Bronchial epithelial cell (primary cell): Measurements from ENCODE around the gene IQCB1. TPM values are rescaled to one million over a fixed set of nuclear protein-coding genes. Genes with fewer than 3 reads are reported as not detected.
A peak's percentile ranks its signal among the peaks of the same experiment; 100 is the strongest.

Experiments
- DNase-seq: peaks from one replicate; pipeline ENCODE4 v3.0.0-alpha.2; 2010; ENCODE audit warnings: low read depth
- FAIRE-seq: peaks from 2 replicates; lab custom pipeline; 2011; peaks lifted over from hg19 to GRCh38; lab: Jason Lieb, UNC
- H3K27me3 ChIP-seq: 2 replicates; pipeline ENCODE4 v1.5.1; 2011; ENCODE audit warnings: low read length; ENCODE audit not compliant: control insufficient read depth, insufficient read depth
- H3K36me3 ChIP-seq: 2 replicates; pipeline ENCODE4 v1.5.1; 2011; ENCODE audit warnings: low read length; ENCODE audit not compliant: control insufficient read depth, insufficient read depth
- H3K4me3 ChIP-seq: 2 replicates; pipeline ENCODE4 v1.5.1; 2011; ENCODE audit warnings: mild to moderate bottlenecking, low read depth, low read length, control low read depth
- CTCF ChIP-seq: IDR thresholded peaks from 2 replicates; pipeline ENCODE4 v1.5.1; 2011; ENCODE audit warnings: mild to moderate bottlenecking, moderate library complexity, low read length, control low read depth, inconsistent platforms; ENCODE audit not compliant: insufficient read depth, severe bottlenecking
- total RNA-seq: library from RNA; depleted of rRNA; stranded (reverse); fragments of >200 nt; gene quantifications from 2 replicates; pipeline ENCODE4 v1.2.1, GENCODE V29; 2014

Gene IQCB1
- total RNA-seq, 1 donor from 2014 or later, result 34.0 TPM

- H3K27me3 ChIP-seq, result no peaks in the 10 kb centered on the region
- peaks cover 9% of the 10 kb centered on the region for H3K36me3 ChIP-seq
- FAIRE-seq, result no peak
- no peak for DNase-seq
- no peak overlapping the region for H3K4me3 ChIP-seq
- no peak for TF ChIP-seq CTCF
Observed at GRCh38 chr3:121821421-121822199, 13.2 kb downstream of the IQCB1 start.

GRCh38 chr3:121819236-121819635 is 15.6 kb downstream of the IQCB1 start:
- H3K27me3 ChIP-seq, result no peaks in the 10 kb centered on the region
- FAIRE-seq, result no peak
- peaks cover 5% of the 10 kb centered on the region for H3K36me3 ChIP-seq
- H3K4me3 ChIP-seq, result no peak overlapping the region
- no peak for TF ChIP-seq CTCF
- peak; percentile 33 for DNase-seq

GRCh38 chr3:121818578-121818977 is 16.3 kb downstream of the IQCB1 start:
- no peaks in the 10 kb centered on the region for H3K27me3 ChIP-seq
- no peak for FAIRE-seq
- no peak for TF ChIP-seq CTCF
- peaks cover 5% of the 10 kb centered on the region for H3K36me3 ChIP-seq
- no peak for DNase-seq
- no peak overlapping the region for H3K4me3 ChIP-seq

DNA sequence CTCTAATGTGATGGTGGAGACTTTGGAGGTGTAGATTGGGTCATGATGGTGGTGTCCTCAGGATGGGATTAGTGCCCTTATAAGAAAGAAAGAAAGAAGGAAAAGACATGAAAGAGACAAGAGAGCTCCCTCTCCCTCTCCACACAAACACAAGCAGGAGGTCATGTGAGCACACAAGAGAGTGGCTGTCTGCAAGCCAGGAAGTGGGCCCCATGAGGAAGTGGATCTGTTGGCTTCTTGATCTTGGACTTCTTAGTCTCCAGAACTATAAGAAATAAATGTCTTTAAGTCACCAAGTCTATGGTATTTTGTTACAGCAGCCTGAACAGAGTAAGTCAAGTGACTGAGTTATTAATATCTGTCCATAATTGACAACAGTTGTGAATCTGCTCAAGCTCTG is 17.1 kb downstream of the IQCB1 start:
- no peak for FAIRE-seq
- no peak for DNase-seq
- Histone ChIP-seq H3K27me3 (no peaks in the 10 kb centered on the region), H3K4me3 (no peak overlapping the region), H3K36me3 (peaks cover 5% of the 10 kb centered on the region)
- no peak for TF ChIP-seq CTCF

DNA sequence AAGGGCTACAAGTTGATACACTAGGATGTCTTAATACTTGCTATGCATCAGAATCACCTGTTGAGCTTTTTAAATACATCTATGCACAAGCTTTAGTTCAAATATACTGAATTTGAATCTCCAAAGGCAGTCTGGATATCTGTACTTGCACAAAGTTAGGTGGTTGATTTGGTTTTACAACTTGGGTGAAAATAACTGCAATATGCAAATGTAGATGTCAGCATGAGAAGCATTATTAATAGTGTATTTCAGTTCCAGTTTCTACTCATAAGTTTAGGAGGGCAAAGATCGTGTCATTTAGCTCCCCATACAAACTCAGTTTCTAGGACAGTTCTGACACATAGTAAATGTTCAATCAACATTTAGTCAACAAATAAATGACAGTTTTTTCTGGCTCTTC is 25.6 kb downstream of the IQCB1 start:
- peaks cover 2% of the 10 kb centered on the region for H3K36me3 ChIP-seq
- no peak for TF ChIP-seq CTCF
- FAIRE-seq, result no peak

DNA sequence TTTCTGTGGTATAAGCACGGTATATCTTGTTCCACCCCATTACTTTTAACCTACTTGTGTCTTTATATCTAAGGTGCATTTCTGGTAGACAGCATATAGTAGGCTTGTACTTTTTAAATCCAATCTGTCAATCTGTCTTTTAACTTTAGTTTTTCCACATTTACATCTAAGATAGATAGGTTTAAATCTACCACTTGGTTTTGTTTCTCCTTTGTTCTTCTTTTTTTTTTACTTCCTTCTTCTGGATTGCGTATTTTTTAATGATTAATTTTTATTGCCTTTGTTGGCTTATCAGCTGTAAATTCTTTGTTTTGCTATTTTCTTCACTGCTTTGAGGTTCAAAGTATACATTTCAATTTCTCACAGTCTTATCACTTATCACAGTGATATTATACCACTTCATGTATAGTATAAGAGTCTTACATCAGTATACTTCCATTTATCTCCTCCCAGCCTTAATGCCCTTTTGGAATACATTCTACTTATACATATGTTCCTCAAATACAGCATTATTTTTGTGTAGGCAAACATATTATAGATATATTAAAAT is 31.0 kb downstream of the IQCB1 start:
- H3K27me3 ChIP-seq, result no peaks in the 10 kb centered on the region
- H3K36me3 ChIP-seq, result no peaks in the 10 kb centered on the region
- DNase-seq, result no peak
- no peak overlapping the region for H3K4me3 ChIP-seq
- FAIRE-seq, result no peak
- no peak for TF ChIP-seq CTCF

More for the DNA sequence above, 25.6 kb downstream of the IQCB1 start:
- no peaks in the 10 kb centered on the region for H3K27me3 ChIP-seq
- no peak overlapping the region for H3K4me3 ChIP-seq
- DNase-seq, result no peak
